HG03575 (cell line): ENCODE results near the gene CAPN12.
"Not testable (repeated sequence)": the region's sequence is repeated elsewhere in the genome, so short reads cannot be mapped to it uniquely, and the experiment has no call there.

Source experiments
- ATAC-seq: cut with Tn5 transposase; IDR thresholded peaks from one replicate; pipeline ENCODE4 v1.9.1; 2021; ENCODE audit not compliant: unreplicated experiment, insufficient number of reproducible peaks, low FRiP score; ENCODE audit errors: extremely low read depth

Gene CAPN12, protein sequence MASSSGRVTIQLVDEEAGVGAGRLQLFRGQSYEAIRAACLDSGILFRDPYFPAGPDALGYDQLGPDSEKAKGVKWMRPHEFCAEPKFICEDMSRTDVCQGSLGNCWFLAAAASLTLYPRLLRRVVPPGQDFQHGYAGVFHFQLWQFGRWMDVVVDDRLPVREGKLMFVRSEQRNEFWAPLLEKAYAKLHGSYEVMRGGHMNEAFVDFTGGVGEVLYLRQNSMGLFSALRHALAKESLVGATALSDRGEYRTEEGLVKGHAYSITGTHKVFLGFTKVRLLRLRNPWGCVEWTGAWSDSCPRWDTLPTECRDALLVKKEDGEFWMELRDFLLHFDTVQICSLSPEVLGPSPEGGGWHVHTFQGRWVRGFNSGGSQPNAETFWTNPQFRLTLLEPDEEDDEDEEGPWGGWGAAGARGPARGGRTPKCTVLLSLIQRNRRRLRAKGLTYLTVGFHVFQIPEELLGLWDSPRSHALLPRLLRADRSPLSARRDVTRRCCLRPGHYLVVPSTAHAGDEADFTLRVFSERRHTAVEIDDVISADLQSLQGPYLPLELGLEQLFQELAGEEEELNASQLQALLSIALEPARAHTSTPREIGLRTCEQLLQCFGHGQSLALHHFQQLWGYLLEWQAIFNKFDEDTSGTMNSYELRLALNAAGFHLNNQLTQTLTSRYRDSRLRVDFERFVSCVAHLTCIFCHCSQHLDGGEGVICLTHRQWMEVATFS

DNA sequence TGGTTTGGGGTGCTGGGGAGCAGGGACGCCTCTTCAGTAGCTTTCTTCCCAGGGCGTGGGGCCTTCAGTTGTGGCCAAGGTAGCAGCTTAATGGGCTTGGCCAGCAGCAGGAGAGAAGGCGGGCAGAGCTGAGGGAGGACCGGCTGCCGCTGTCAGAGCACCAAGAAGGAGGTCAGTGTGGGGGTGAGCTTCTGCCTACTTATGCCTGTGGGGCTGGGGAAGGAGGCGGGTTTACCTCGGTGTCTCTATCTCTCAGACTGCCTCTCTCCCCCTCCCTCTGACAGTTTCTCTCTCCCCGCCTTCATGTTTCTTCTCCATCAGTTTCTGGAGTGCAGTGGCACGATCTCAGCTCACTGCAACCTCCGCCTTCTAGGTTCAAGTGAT lies at the start of gene CAPN12:
TSS of gene CAPN12 (minus strand) at position 177 of the 384 bp plus-strand sequence. CDS start 309 bp downstream, outside the sequence.
- ATAC-seq, result no peak

DNA sequence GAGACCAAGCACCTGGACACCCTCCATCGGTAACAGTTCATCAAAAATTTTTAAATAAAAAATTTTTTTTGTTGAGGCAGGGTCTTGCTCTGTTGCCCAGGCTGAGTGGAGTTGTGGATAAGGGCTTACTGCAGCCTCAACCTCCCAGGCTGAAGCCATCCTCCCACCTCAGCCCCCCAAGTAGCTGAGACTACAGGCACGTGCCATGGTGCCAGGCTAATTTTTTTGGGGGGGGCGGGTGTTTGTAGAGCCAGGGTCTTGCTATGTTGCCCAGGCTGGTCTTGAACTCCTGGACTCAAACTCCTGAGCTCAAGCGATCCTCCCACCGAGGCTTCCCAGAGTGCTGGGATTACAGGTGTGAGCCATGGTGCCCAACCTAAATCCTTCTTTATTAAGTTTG lies 49.4 kb upstream of the CAPN12 start:
- ATAC-seq, result no peak

DNA sequence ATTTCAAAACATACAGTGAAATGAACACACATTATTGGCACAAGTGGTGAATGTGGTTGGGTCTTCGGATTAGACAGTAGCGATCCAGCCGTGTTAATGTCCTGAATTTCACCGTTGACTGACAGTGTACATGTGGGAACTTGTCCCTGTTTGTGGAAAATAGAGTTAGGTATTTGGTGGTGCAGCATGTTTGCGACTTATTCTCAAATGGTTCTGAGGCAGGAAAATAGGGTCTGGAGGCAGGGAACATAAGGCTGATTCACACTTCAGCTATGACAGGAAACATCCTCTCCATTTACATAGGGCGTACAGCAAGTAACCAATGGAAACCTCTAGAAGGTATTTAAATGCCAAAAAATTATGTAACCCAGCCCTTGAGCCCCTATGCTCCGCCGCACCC lies 48.9 kb upstream of the CAPN12 start:
- ATAC-seq, result no peak

DNA sequence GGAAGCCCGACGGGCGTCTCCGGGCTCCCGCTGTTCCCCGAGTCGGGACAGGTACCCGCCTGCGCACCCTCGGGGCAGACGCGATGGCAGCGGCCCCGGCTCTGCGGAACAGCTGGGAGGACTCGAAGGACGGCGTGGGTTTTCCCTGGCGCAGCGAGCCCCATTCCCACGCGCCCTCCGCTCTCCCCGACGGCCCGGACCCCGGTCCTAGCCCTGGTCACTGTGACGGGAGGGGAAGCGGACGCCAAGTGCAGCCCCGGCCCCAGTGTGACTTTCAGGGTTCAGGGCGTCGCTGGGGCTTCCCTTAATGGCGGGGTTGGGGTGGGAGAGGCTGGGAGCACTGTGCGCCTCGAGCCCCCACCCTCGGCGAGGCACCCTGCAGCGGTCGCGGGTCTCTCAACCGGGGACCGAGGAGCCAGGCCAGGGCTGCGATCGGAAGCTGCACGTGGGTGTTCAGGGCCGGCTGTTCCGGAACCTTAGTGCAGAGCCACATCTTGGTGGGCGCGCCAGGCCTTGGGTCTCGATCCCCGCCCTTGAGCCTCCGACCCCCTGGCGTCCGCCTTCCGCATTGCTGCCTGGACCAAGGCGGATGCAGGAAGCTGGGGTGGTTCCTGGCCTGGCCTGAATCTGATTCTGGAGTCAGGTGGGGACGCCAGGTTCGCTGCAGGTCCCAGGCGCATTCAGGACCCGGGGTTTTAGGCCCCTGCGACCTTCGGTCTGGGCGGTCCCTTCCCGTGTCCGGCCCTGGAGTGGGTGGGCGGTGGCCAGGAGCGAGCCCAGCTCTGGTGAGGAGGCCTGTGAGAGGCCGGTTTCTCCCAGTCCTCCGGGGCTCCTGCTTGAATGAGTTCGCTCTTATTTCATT lies 48.2 kb upstream of the CAPN12 start:
- ATAC-seq, result no peak

DNA sequence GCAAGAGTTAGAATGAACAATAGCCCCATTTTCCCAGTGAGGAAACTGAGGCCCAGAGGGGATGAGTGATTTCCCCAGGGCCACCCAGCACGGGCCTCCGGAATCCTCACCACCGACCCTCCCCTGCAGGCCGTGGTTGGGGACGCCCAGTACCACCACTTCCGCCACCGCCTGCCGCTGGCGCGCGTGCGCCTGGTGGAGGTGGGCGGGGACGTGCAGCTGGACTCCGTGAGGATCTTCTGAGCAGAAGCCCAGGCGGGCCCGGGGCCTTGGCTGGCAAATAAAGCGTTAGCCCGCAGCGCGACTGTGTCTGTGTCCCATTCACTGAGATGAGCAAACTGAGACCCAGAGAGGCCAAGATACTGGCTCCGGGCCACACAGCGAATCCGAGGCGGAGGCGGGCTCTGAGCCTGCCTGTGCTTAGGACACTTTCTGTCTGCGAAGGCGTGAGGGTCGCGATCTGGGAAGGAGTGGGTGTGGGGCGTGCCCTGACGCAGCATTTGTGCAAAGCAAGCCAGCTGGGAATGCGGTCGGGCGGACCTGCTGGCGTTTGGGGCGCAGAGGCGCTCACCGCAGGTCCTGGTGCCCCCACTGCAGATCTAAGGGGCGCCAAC lies 47.3 kb upstream of the CAPN12 start:
- ATAC-seq, result not testable (repeated sequence)

DNA sequence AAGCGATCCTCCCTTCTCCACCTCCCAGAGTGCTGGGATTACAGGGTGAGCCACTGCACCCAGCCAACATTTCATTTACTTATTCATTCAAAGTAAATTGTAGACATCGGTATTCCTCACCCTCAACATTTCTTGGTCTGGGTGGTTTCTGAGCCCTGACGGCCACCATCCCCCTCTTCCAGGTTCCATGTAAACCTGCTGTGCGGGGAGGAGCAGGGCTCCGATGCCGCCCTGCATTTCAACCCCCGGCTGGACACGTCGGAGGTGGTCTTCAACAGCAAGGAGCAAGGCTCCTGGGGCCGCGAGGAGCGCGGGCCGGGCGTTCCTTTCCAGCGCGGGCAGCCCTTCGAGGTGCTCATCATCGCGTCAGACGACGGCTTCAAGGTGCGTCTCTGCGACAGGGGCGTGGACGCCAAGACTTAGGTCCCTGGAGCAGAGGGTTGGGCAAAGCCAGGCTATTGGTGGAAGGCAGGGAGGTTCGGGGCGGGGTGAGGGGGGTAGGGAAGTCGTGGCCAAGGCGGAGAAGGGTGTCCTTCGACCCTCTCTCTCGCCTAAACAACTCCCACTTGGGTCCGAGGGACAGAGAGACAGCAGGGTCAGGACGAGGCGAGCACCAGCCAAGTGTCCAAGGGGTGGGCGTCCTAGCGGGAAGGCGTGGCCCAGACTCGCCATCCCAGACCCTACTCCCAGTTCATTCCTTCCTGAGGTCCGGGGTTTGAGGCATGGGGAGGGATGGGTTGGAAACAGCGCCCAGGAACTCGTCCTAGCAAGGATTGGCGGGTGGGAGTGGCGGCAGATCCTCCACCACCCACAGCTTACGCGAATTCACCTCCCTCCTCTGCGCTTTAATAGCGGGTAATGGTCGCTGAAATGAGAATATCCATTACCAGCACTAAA lies 46.5 kb upstream of the CAPN12 start:
- ATAC-seq, result not testable (repeated sequence)

DNA sequence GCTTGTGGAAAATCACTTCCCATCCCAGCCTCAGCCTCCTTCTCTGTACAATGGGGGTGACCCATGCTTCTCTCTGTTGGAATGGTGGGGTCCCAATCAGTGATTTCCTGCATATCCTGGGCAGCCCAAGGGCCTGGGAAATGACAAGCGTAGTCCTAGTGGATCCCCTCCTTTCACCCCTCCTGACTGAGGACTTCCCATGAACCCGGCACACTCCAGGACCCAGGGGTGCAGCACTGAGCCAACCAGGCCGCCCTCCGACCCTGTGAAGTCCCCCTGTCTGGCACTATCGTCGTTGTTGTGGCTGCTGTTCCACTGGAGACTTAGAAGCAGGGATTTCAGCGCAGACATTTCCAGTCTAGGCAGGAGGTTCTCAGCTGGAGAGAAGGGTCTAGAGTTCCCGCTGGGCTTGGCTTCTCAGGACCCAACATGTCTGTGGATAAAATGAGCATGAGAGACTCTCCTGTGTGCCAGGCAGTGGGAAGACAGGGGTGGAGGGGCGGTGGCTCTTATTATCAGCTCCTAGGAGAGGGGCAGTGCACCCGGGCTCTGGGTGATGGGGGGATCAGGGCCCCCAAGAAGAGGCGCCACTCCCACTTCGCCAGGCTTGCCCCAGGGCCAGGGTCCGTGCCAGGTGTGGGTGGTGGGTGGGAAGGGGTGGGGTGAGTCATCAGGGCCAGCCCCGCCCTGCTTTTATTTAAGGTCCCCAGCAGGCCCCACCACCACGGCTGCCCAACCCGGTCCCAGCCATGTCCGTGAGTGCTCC lies 44.4 kb upstream of the CAPN12 start, which contains the start of gene LGALS7B:
TSS of gene LGALS7B (plus strand) at position 723 of the 766 bp plus-strand sequence. CDS start at position 750, 27 bp downstream.
- no peak for ATAC-seq

DNA sequence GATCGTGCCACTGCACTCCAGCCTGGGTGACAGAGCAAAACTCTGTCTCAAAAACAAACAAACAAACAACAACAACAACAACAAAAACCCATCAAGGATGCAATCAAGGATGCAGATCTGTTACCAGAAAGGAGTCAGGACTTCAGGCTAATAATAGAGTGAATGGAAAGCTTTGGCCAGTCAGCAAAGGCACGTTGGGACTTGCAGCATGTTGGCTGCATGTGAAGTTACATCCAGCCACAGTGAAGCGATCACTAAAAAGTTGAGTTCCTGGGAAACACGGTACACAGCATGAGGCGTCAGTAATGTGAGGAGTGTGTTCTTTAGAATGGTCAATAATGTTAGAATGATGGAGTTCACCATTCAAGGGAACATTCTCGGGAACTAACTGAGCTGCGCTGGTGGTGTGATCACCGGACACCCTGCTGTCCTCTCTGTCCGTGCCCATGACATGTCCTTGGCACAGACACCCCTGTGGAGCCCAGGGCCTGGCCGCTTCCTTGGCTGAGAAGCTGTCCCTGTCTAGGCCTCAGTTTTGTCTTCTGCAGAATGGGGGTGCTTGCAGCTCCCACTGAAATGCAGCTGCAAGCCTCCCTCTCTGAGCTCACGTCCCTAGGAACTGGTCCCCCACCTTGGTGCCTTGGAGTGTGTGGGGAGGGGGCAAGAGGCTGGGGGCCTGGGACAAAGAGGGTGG lies 42.4 kb upstream of the CAPN12 start:
- ATAC-seq, result no peak

DNA sequence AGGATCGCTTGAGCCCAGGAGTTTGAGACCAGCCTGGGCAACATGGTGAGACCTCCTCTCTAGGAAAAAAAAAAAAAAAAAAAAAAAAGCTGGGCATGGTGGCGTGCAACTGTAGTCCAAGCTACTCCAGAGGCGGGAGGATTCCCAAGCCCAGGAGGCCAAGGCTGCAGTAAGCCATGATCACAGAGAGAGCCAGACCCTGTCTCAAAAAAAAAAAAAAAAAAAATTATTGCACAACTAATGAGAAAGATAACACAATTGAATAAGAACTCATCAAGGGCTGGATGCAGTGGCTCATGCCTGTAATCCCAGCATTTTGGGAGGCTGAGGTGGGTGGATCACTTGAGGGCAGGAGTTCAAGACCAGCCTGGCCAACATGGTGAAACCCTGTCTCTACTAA lies 41.8 kb upstream of the CAPN12 start:
- ATAC-seq, result not testable (repeated sequence)

DNA sequence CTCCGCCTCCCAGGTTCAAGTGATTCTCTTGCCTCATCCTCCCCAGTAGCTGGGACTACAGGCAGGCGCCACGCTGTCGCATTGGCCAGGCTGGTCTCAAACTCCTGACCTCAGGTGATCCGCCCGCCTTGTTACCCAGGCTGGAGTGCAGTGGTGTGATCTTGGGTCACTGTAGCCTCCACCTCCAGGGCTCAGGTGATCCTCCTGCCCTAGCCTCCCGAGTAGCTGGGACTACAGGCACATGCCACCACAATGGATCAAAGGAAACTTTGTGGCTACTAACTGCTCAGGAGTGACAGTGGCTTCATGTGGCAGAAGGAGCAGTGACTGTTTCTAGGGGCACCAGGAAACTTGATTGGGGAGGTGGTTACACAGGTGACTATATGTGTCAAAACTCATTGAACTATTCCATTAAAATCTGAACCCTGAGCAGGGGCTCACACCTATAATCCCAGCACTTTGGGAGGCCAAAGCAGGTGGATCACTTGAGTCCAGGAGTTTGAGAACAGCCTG lies 41.0 kb upstream of the CAPN12 start:
- no peak for ATAC-seq

DNA sequence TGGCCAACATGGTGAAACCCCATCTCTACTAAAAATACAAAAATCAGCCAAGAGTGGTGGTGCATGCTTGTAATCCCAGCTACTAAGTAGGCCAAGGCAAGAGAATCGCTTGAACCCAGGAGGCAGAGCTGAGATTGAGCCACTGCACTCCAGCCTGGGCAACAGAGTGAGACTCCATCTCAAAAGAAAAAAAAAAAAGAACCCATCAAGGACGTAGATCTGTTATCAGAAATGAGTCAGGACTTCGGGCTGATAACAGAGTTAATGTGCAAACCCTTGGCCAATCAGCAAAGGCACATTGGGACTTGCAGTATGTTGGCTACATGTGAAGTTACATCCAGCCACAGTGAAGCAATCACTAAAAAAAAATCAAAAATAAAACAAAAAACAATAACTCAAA lies 40.0 kb upstream of the CAPN12 start:
- ATAC-seq, result no peak

DNA sequence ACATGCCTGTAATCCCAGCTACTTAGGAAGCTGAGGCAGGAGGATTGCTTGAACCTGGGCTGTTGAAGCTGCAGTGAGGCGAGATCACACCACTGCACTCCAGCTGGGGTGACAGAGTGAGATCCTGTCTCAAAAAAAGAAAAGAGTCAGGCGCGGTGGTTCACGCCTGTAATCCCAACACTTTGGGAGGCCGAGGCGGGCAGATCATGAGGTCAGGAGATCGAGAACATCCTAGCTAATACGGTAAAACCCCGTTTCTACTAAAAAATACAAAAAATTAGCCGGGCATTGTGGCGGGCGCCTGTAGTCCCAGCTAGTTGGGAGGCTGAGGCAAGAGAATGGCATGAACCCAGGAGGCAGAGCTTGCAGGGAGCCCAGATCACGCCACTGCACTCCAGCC lies 37.9 kb upstream of the CAPN12 start:
- ATAC-seq, result not testable (repeated sequence)

DNA sequence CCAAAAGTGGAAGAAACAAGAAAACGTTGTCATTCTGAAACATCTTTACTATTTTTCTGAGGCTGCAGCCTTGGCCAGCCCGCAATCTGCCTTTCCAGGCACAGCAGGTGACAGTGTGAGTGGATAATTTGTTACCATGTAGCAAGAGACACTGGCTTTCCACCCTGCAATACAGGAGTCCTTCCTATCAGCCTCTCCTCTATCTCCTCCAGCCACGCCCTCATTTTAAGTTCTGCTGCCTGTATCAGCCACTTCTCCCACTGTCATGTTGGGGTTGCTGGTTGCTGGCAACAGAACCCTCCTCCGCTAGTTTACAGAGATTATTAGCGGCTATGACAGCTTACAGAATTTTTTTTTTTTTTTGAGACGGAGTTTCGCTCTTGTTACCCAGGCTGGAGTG lies 36.8 kb upstream of the CAPN12 start:
- ATAC-seq, result no peak

DNA sequence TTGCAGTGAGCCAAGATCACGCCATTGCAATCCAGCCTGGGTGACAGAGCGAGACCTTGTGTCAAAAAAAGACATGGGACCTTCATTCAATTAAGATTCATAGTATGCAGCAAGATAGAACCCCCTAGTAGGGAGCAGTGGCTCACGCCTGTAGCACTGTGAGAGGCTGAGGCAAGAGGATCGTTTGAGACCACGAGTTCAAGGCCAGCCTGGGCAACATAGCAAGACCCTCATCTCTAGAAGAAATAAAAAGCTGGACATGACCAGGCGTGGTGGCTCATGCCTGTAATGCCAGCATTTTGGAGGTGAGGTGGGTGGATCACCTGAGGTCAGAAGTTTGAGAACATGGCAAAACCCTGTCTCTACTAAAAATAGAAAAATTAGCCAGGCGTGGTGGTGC lies 36.2 kb upstream of the CAPN12 start:
- no peak for ATAC-seq

DNA sequence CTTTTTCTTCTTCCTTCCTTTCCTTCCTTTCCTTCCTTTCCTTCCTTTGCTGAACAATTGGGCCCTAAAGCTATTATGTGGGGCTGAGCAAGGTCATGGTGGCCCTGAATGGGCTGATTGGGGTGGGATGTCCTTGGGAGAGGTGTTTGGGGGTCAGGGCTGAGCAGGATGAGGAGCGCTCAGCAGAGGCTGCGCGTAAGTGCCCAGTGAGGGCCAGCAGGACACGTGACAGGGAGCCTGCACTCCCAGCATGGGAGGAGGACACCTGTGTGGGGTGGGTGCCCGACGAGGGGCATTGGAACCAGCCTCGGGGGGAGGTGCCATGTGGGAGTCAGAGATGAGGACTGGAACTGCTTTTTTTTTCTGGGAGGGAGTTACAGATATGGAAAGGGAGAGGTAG lies 34.5 kb upstream of the CAPN12 start:
- ATAC-seq, result no peak

DNA sequence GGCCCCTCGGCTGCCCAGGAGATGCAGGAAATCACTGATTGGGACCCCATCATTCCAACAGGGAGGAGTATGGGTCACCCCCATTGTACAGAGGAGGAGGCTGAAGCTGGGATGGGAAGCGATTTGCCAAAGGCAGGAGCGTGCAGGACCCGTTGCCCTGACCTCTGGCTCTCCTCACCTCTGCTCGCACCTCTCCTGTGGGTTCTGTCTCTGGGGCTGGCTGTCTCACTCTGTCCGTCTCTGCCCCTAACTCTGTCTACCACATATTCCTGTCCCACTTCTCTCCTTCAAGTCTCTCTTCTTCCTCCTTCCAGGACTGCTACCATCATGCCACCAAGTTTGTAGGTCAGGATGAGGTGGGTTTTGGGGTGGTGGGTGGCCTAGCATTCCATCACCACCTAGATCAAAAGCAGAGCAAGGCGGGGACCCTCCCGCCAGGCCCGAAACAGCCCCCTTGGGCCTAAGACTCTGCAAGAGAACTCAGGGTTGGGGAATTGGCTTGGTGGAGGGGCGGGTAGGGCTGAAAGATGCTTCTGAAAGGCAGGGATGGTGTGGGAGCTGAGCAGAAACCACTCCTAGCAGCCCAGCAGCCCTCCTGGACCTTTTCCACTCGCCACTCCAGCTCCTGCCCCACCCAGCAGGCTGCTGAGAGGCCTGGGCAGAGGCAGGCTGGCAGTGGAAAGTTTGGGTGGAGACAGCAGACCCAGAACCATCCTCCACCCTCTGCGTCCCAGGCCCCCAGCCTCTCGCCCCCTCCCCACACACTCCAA lies 30.1 kb upstream of the CAPN12 start:
- ATAC-seq, result no peak
